NCI-H1105 (cell line): ENCODE results near the gene ATP8B2.
"Not testable (repeated sequence)": the region's sequence is repeated elsewhere in the genome, so short reads cannot be mapped to it uniquely, and the experiment has no call there.

ENCODE experiments used
- DNase-seq: peaks from one replicate; lab custom pipeline; 2025; lab: John Stamatoyannopoulos, UW

Gene ATP8B2

GRCh38 chr1:154323493-154323892 is 1.8 kb upstream of the ATP8B2 start:
- DNase-seq, result no peak

- DNase-seq, result no peak
These were observed 1.1 kb upstream of the ATP8B2 start for GRCh38 chr1:154324241-154324640.

GRCh38 chr1:154325583-154326545 is 539 bp downstream of the ATP8B2 start:
- DNase-seq, result no peak

GRCh38 chr1:154326546-154327465 is 1.5 kb downstream of the ATP8B2 start:
- DNase-seq, result no peak

GRCh38 chr1:154327466-154328317 is 2.4 kb downstream of the ATP8B2 start:
- peak; percentile 49 for DNase-seq

GRCh38 chr1:154328318-154329151 is 3.2 kb downstream of the ATP8B2 start:
- DNase-seq, result peak; percentile 76

- no peak for DNase-seq
These were observed 3.8 kb downstream of the ATP8B2 start for GRCh38 chr1:154329152-154329521.

GRCh38 chr1:154329551-154330131 is 4.3 kb downstream of the ATP8B2 start:
- DNase-seq, result no peak

- DNase-seq, result no peak
These were observed 5.3 kb downstream of the ATP8B2 start for GRCh38 chr1:154330669-154331068.

- DNase-seq, result no peak
These were observed 9.0 kb downstream of the ATP8B2 start for GRCh38 chr1:154334079-154335024.

GRCh38 chr1:154335025-154335714 is 9.8 kb downstream of the ATP8B2 start:
- DNase-seq, result peak; percentile 76

- no peak for DNase-seq
These were observed 12.0 kb downstream of the ATP8B2 start for GRCh38 chr1:154337253-154337894.

- DNase-seq, result no peak
These were observed 13.6 kb downstream of the ATP8B2 start for GRCh38 chr1:154338875-154339274.

- DNase-seq, result not testable (repeated sequence)
These were observed 16.0 kb downstream of the ATP8B2 start for GRCh38 chr1:154341366-154341765.

GRCh38 chr1:154342132-154342531 is 16.8 kb downstream of the ATP8B2 start:
- DNase-seq, result no peak

- DNase-seq, result no peak
These were observed 17.6 kb downstream of the ATP8B2 start for GRCh38 chr1:154342836-154343472.

GRCh38 chr1:154344977-154345837 is 19.9 kb downstream of the ATP8B2 start:
- no peak for DNase-seq
